MM.1S (cell line): ENCODE data around the gene SUCLG1.

Experiments used
- CTCF ChIP-seq: fragments of 300-600 bp; sonication (generic); IDR thresholded peaks from 2 replicates; pipeline ENCODE4 v1.5.1; 2016; ENCODE audit warnings: antibody characterized with exemption, low read length, mixed read lengths
- EZH2phosphoT487 ChIP-seq: fragments of 300-600 bp; sonication (generic); IDR thresholded peaks from 2 replicates; pipeline ENCODE4 v1.6.1; 2018; ENCODE audit warnings: antibody characterized with exemption, low read length

GRCh38 chr2:84427235-84428138 is 31.6 kb downstream of the SUCLG1 start:
- TF ChIP-seq CTCF = no peak
- TF ChIP-seq EZH2phosphoT487 = no peak
